Measurements from ENCODE around the gene SNX6.
"Not testable (repeated sequence)": the region's sequence is repeated elsewhere in the genome, so short reads cannot be mapped to it uniquely, and the experiment has no call there.

GRCh38 chr14:34652348-34652747, 22.4 kb upstream of the SNX6 start:
- TF ChIP-seq, protein P1, sequence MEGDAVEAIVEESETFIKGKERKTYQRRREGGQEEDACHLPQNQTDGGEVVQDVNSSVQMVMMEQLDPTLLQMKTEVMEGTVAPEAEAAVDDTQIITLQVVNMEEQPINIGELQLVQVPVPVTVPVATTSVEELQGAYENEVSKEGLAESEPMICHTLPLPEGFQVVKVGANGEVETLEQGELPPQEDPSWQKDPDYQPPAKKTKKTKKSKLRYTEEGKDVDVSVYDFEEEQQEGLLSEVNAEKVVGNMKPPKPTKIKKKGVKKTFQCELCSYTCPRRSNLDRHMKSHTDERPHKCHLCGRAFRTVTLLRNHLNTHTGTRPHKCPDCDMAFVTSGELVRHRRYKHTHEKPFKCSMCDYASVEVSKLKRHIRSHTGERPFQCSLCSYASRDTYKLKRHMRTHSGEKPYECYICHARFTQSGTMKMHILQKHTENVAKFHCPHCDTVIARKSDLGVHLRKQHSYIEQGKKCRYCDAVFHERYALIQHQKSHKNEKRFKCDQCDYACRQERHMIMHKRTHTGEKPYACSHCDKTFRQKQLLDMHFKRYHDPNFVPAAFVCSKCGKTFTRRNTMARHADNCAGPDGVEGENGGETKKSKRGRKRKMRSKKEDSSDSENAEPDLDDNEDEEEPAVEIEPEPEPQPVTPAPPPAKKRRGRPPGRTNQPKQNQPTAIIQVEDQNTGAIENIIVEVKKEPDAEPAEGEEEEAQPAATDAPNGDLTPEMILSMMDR (IDR thresholded peaks at IDR 0.05; ENCODE audit: poor library complexity) = not testable (repeated sequence)
- TF ChIP-seq EZH2 (IDR thresholded peaks at IDR 0.05; ENCODE audit: borderline replicate concordance) = not testable (repeated sequence)
